HCT116 (cell line): Measurements from ENCODE around the gene TBC1D1.

ENCODE experiments used
- CBX3 ChIP-seq: IDR thresholded peaks from 2 replicates; pipeline ENCODE4 v1.6.1; 2012; ENCODE audit warnings: low read depth
- CEBPB ChIP-seq: IDR thresholded peaks from 2 replicates; pipeline ENCODE4 v1.6.1; 2012; ENCODE audit warnings: low read depth
- ELF1 ChIP-seq: IDR thresholded peaks from 2 replicates; pipeline ENCODE4 v1.6.1; 2012; ENCODE audit warnings: low read depth, borderline replicate concordance
- EZH2 ChIP-seq: fragments of 200-600 bp; sonication (generic); IDR thresholded peaks from 2 replicates; pipeline ENCODE4 v1.6.1; 2017; ENCODE audit warnings: antibody characterized with exemption, mixed run types
- JUND ChIP-seq: IDR thresholded peaks from 2 replicates; pipeline ENCODE4 v1.6.1; 2012
- POLR2A ChIP-seq: IDR thresholded peaks from 2 replicates; pipeline ENCODE4 v1.7.0; 2011; ENCODE audit warnings: borderline replicate concordance; ENCODE audit not compliant: insufficient read depth, insufficient read length; ENCODE audit errors: extremely low read depth
- POLR2AphosphoS5 ChIP-seq: IDR thresholded peaks from 2 replicates; pipeline ENCODE4 v1.6.1; 2011; ENCODE audit warnings: mild to moderate bottlenecking, low read depth, low read length, moderate library complexity
- REST ChIP-seq: IDR thresholded peaks from 2 replicates; pipeline ENCODE4 v1.6.1; 2012; ENCODE audit warnings: low read depth
- SIN3A ChIP-seq: IDR thresholded peaks from 2 replicates; pipeline ENCODE4 v1.6.1; 2012; ENCODE audit warnings: low read depth
- ZNF274 ChIP-seq: fragments of 200-500 bp; sonication (Bioruptor generic); IDR thresholded peaks from 2 replicates; pipeline ENCODE4 v1.6.1; 2014; ENCODE audit warnings: mild to moderate bottlenecking, low read depth, low read length, inconsistent platforms
- TF ChIP-seq, protein P1 (sequence below), 3 experiments: fragments of 200-600 bp in 1 of 3; sonication (generic) in 1 of 3; IDR thresholded peaks in 2 of 3; conservative IDR thresholded peaks in 1 of 3; 2 replicates each; pipeline ENCODE4 v1.5.1; 2012 to 2017; ENCODE audit warnings: low read depth in 2 of 3, low read length in 2 of 3, antibody characterized with exemption in 1 of 3, borderline replicate concordance in 1 of 3, control low read depth in 1 of 3, mild to moderate bottlenecking in 1 of 3, mixed read lengths in 1 of 3, mixed run types in 1 of 3, moderate library complexity in 1 of 3; ENCODE audit not compliant: insufficient read depth in 1 of 3

GRCh38 chr4:38119668-38120385 is 228.9 kb downstream of the TBC1D1 start:
- TF ChIP-seq, protein P1, sequence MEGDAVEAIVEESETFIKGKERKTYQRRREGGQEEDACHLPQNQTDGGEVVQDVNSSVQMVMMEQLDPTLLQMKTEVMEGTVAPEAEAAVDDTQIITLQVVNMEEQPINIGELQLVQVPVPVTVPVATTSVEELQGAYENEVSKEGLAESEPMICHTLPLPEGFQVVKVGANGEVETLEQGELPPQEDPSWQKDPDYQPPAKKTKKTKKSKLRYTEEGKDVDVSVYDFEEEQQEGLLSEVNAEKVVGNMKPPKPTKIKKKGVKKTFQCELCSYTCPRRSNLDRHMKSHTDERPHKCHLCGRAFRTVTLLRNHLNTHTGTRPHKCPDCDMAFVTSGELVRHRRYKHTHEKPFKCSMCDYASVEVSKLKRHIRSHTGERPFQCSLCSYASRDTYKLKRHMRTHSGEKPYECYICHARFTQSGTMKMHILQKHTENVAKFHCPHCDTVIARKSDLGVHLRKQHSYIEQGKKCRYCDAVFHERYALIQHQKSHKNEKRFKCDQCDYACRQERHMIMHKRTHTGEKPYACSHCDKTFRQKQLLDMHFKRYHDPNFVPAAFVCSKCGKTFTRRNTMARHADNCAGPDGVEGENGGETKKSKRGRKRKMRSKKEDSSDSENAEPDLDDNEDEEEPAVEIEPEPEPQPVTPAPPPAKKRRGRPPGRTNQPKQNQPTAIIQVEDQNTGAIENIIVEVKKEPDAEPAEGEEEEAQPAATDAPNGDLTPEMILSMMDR (IDR thresholded peaks at IDR 0.05 in 2 of 3, conservative IDR thresholded peaks at IDR 0.05 in 1 of 3; ENCODE audit: borderline replicate concordance in 1 of 3, insufficient read depth in 1 of 3, low read depth in 2 of 3, low read length in 2 of 3) = no peak
- TF ChIP-seq JUND (no peak), EZH2 (no peak), CEBPB (no peak), POLR2A (no peak), REST (no peak), SIN3A (no peak), ELF1 (no peak), POLR2AphosphoS5 (no peak), CBX3 (no peak), ZNF274 (no peak)
